H1 (cell line): ENCODE data around the gene NUP210L. TPM values are rescaled to one million over a fixed set of nuclear protein-coding genes. Genes with fewer than 3 reads are reported as not detected.

Experiments
- CHD2 ChIP-seq: IDR thresholded peaks from 2 replicates; pipeline ENCODE4 v1.6.1; 2012; ENCODE audit warnings: low read length, improper control_type of control experiment
- GTF2F1 ChIP-seq: IDR thresholded peaks from 2 replicates; pipeline ENCODE4 v1.6.1; 2012; ENCODE audit warnings: low read depth, low read length, improper control_type of control experiment, borderline replicate concordance
- HDAC2 ChIP-seq, 2 experiments: fragments of 300-600 bp in 1 of 2; sonication (generic) in 1 of 2; IDR thresholded peaks; 2 replicates each; pipeline ENCODE4 v1.6.1; 2011 to 2012; ENCODE audit warnings: low read depth in 2 of 2, low read length in 2 of 2, mild to moderate bottlenecking in 2 of 2, moderate library complexity in 2 of 2, borderline replicate concordance in 1 of 2, inconsistent platforms in 1 of 2
- KDM5A ChIP-seq: fragments of 200-600 bp; IDR thresholded peaks from 2 replicates; pipeline ENCODE4 v1.7.1; 2012; ENCODE audit warnings: mild to moderate bottlenecking, low read length, inconsistent platforms, mixed read lengths
- RNF2 ChIP-seq: fragments of 200-900, 300-1000 bp; sonication (generic); IDR thresholded peaks from 2 replicates; pipeline ENCODE4 v1.7.1; 2016; ENCODE audit warnings: borderline replicate concordance, low read depth, mild to moderate bottlenecking, antibody characterized with exemption, low read length; ENCODE audit not compliant: poor library complexity, severe bottlenecking; ENCODE audit errors: missing control alignments
- TAF7 ChIP-seq: optimal IDR thresholded peaks from 2 replicates; pipeline ENCODE3; 2011; ENCODE audit warnings: low read depth, mild to moderate bottlenecking, inconsistent platforms, low read length, moderate library complexity, borderline replicate concordance
- TBP ChIP-seq: IDR thresholded peaks from 2 replicates; pipeline ENCODE4 v1.6.1; 2011; ENCODE audit warnings: low read depth, low read length, improper control_type of control experiment
- TCF12 ChIP-seq: IDR thresholded peaks from 2 replicates; pipeline ENCODE4 v1.6.1; 2011; ENCODE audit warnings: low read depth, mild to moderate bottlenecking, low read length
- polyA plus RNA-seq, 7 experiments: library from polyadenylated mRNA; depleted of rRNA in 3 of 7; stranded (reverse) in 5 of 7; unstranded in 2 of 7; fragments of >200 nt in 5 of 7; fragments of 200-250 nt in 2 of 7; gene quantifications; 1 replicate in 5 of 7; 2 replicates in 1 of 7; 4 replicates in 1 of 7; pipeline versions ENCODE4 v1.2.1 to v1.2.3, GENCODE V29; 2011 to 2013; ENCODE audit warnings: missing spikeins in 2 of 7, mixed read lengths in 2 of 7
- total RNA-seq: library from RNA; stranded (reverse); fragmentation: NEBNext Ultra II Directional; extraction: Animal tissue kit (Norgen Biotek cat#: 25700); gene quantifications from 2 replicates; pipeline ENCODE4 v1.2.1, GENCODE V29; 2021
- TF ChIP-seq, protein P1 (sequence below): fragments of 300-600 bp; sonication (generic); IDR thresholded peaks from 2 replicates; pipeline ENCODE4 v1.7.1; 2012; ENCODE audit warnings: low read length, moderate library complexity, mild to moderate bottlenecking, inconsistent platforms; ENCODE audit not compliant: insufficient replicate concordance
- TF ChIP-seq, protein P2 (sequence below): IDR thresholded peaks from 2 replicates; pipeline ENCODE4 v1.6.1; 2011; ENCODE audit warnings: low read length, improper control_type of control experiment

Gene NUP210L
- total and polyA plus RNA-seq, 2 of the 8 experiments (the other 6 are each of a cell fraction or from before 2014, with no cell fraction given): not detected

GRCh38 chr1:154006136-154006535 is 148.7 kb downstream of the NUP210L start (continued):
- TF ChIP-seq, protein P1, sequence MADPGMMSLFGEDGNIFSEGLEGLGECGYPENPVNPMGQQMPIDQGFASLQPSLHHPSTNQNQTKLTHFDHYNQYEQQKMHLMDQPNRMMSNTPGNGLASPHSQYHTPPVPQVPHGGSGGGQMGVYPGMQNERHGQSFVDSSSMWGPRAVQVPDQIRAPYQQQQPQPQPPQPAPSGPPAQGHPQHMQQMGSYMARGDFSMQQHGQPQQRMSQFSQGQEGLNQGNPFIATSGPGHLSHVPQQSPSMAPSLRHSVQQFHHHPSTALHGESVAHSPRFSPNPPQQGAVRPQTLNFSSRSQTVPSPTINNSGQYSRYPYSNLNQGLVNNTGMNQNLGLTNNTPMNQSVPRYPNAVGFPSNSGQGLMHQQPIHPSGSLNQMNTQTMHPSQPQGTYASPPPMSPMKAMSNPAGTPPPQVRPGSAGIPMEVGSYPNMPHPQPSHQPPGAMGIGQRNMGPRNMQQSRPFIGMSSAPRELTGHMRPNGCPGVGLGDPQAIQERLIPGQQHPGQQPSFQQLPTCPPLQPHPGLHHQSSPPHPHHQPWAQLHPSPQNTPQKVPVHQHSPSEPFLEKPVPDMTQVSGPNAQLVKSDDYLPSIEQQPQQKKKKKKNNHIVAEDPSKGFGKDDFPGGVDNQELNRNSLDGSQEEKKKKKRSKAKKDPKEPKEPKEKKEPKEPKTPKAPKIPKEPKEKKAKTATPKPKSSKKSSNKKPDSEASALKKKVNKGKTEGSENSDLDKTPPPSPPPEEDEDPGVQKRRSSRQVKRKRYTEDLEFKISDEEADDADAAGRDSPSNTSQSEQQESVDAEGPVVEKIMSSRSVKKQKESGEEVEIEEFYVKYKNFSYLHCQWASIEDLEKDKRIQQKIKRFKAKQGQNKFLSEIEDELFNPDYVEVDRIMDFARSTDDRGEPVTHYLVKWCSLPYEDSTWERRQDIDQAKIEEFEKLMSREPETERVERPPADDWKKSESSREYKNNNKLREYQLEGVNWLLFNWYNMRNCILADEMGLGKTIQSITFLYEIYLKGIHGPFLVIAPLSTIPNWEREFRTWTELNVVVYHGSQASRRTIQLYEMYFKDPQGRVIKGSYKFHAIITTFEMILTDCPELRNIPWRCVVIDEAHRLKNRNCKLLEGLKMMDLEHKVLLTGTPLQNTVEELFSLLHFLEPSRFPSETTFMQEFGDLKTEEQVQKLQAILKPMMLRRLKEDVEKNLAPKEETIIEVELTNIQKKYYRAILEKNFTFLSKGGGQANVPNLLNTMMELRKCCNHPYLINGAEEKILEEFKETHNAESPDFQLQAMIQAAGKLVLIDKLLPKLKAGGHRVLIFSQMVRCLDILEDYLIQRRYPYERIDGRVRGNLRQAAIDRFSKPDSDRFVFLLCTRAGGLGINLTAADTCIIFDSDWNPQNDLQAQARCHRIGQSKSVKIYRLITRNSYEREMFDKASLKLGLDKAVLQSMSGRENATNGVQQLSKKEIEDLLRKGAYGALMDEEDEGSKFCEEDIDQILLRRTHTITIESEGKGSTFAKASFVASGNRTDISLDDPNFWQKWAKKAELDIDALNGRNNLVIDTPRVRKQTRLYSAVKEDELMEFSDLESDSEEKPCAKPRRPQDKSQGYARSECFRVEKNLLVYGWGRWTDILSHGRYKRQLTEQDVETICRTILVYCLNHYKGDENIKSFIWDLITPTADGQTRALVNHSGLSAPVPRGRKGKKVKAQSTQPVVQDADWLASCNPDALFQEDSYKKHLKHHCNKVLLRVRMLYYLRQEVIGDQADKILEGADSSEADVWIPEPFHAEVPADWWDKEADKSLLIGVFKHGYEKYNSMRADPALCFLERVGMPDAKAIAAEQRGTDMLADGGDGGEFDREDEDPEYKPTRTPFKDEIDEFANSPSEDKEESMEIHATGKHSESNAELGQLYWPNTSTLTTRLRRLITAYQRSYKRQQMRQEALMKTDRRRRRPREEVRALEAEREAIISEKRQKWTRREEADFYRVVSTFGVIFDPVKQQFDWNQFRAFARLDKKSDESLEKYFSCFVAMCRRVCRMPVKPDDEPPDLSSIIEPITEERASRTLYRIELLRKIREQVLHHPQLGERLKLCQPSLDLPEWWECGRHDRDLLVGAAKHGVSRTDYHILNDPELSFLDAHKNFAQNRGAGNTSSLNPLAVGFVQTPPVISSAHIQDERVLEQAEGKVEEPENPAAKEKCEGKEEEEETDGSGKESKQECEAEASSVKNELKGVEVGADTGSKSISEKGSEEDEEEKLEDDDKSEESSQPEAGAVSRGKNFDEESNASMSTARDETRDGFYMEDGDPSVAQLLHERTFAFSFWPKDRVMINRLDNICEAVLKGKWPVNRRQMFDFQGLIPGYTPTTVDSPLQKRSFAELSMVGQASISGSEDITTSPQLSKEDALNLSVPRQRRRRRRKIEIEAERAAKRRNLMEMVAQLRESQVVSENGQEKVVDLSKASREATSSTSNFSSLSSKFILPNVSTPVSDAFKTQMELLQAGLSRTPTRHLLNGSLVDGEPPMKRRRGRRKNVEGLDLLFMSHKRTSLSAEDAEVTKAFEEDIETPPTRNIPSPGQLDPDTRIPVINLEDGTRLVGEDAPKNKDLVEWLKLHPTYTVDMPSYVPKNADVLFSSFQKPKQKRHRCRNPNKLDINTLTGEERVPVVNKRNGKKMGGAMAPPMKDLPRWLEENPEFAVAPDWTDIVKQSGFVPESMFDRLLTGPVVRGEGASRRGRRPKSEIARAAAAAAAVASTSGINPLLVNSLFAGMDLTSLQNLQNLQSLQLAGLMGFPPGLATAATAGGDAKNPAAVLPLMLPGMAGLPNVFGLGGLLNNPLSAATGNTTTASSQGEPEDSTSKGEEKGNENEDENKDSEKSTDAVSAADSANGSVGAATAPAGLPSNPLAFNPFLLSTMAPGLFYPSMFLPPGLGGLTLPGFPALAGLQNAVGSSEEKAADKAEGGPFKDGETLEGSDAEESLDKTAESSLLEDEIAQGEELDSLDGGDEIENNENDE: no peak
- TF ChIP-seq KDM5A: no peak
- TF ChIP-seq TAF7: no peak
- TF ChIP-seq RNF2: no peak
- no peak for TF ChIP-seq CHD2
- no peak for TF ChIP-seq HDAC2 (IDR thresholded peaks at IDR 0.05; ENCODE audit: borderline replicate concordance in 1 of 2, low read depth in 2 of 2, low read length in 2 of 2)
- no peak for TF ChIP-seq GTF2F1
- no peak for TF ChIP-seq TBP
- TF ChIP-seq TCF12: no peak
- TF ChIP-seq, protein P2, sequence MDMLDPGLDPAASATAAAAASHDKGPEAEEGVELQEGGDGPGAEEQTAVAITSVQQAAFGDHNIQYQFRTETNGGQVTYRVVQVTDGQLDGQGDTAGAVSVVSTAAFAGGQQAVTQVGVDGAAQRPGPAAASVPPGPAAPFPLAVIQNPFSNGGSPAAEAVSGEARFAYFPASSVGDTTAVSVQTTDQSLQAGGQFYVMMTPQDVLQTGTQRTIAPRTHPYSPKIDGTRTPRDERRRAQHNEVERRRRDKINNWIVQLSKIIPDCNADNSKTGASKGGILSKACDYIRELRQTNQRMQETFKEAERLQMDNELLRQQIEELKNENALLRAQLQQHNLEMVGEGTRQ: no peak
